WTC11 (cell line): ENCODE results near the gene PLD1. TPM values are rescaled to one million over a fixed set of nuclear protein-coding genes. Genes with fewer than 3 reads are reported as not detected.

Source experiments
- ATAC-seq: fragments of 200-7000 bp; cut with Tn5 transposase; 2 replicates; pipeline ENCODE4 v1.10.0; 2021; ENCODE audit warnings: mild to moderate bottlenecking, moderate library complexity
- CTCF ChIA-PET: fragments of 300-600 bp; sonication (Branson Sonifier 250); formaldehyde crosslinking; loops from one replicate; lab custom pipeline; 2021; ENCODE audit warnings: antibody characterized with exemption; lab: Charles Lee
- POLR2A ChIA-PET: fragments of 350-600 bp; sonication (Branson Sonifier 250); formaldehyde crosslinking; loops from one replicate; lab custom pipeline; 2021; ENCODE audit warnings: antibody characterized with exemption; lab: Charles Lee
- DNase-seq: peaks from one replicate; pipeline ENCODE4 v3.0.0; 2021; ENCODE audit warnings: low spot score
- H3K27ac Mint-ChIP-seq: 2 replicates; pipeline ENCODE4 v1.8.0; 2021; ENCODE audit warnings: mixed read lengths
- H3K27me3 Mint-ChIP-seq: 2 replicates; pipeline ENCODE4 v1.8.0; 2021; ENCODE audit warnings: low read depth, mild to moderate bottlenecking, moderate library complexity, mixed read lengths
- H3K36me3 Mint-ChIP-seq: 2 replicates; pipeline ENCODE4 v1.8.0; 2021; ENCODE audit warnings: mixed read lengths
- H3K4me1 Mint-ChIP-seq: 2 replicates; pipeline ENCODE4 v1.8.0; 2022; ENCODE audit warnings: mixed read lengths
- H3K4me3 Mint-ChIP-seq: 2 replicates; pipeline ENCODE4 v1.8.0; 2021; ENCODE audit warnings: mild to moderate bottlenecking, moderate library complexity, mixed read lengths
- H3K9me3 Mint-ChIP-seq: 2 replicates; pipeline ENCODE4 v1.8.0; 2021; ENCODE audit warnings: mixed read lengths
- ELF4 ChIP-seq: sonication (generic); formaldehyde crosslinking; IDR thresholded peaks from 2 replicates; pipeline ENCODE4 v1.8.1; 2022; ENCODE audit warnings: low read depth, mild to moderate bottlenecking, moderate library complexity, missing genetic modification reagents
- FOXK1 ChIP-seq: sonication (generic); formaldehyde crosslinking; IDR thresholded peaks from 2 replicates; pipeline ENCODE4 v1.8.0; 2022; ENCODE audit warnings: mild to moderate bottlenecking, moderate library complexity, missing genetic modification reagents
- HMGA2 ChIP-seq: fragments of 250-450 bp; sonication (Bioruptor Pico); IDR thresholded peaks from 2 replicates; pipeline ENCODE4 v1.4.0; 2021; ENCODE audit warnings: mild to moderate bottlenecking, moderate library complexity
- IRF2 ChIP-seq: sonication (generic); formaldehyde crosslinking; IDR thresholded peaks from 2 replicates; pipeline ENCODE4 v1.8.0; 2022; ENCODE audit warnings: low read depth, missing genetic modification reagents, borderline replicate concordance
- JUN ChIP-seq: sonication (generic); formaldehyde crosslinking; IDR thresholded peaks from 2 replicates; pipeline ENCODE4 v1.8.0; 2023; ENCODE audit warnings: mild to moderate bottlenecking, missing genetic modification reagents
- MYBL2 ChIP-seq: sonication (generic); formaldehyde crosslinking; IDR thresholded peaks from 2 replicates; pipeline ENCODE4 v1.8.1; 2023; ENCODE audit warnings: mild to moderate bottlenecking, moderate library complexity, missing genetic modification reagents
- NR2C2 ChIP-seq: sonication (generic); formaldehyde crosslinking; IDR thresholded peaks from 2 replicates; pipeline ENCODE4 v1.8.0; 2022; ENCODE audit warnings: mild to moderate bottlenecking, missing genetic modification reagents
- NR3C1 ChIP-seq: sonication (generic); formaldehyde crosslinking; conservative IDR thresholded peaks from 2 replicates; pipeline ENCODE4 v1.8.1; 2023; ENCODE audit warnings: low read depth, mild to moderate bottlenecking, missing genetic modification reagents
- OVOL2 ChIP-seq: fragments of 250-450 bp; sonication (Bioruptor Pico); IDR thresholded peaks from 2 replicates; pipeline ENCODE4 v1.9.0; 2021; ENCODE audit warnings: mild to moderate bottlenecking, borderline replicate concordance
- RORB ChIP-seq: fragments of 250-450 bp; sonication (Bioruptor Pico); IDR thresholded peaks from 2 replicates; pipeline ENCODE4 v1.9.0; 2021; ENCODE audit warnings: mild to moderate bottlenecking
- SOX15 ChIP-seq: fragments of 250-450 bp; sonication (Bioruptor Pico); IDR thresholded peaks from 2 replicates; pipeline ENCODE4 v1.9.0; 2021; ENCODE audit warnings: mild to moderate bottlenecking
- TP53 ChIP-seq: sonication (generic); formaldehyde crosslinking; IDR thresholded peaks from 2 replicates; pipeline ENCODE4 v1.8.1; 2023; ENCODE audit warnings: mild to moderate bottlenecking, missing genetic modification reagents
- ZBTB21 ChIP-seq: sonication (generic); formaldehyde crosslinking; IDR thresholded peaks from 2 replicates; pipeline ENCODE4 v1.8.1; 2023; ENCODE audit warnings: mild to moderate bottlenecking, missing genetic modification reagents, borderline replicate concordance
- ZNF232 ChIP-seq: sonication (generic); formaldehyde crosslinking; IDR thresholded peaks from 2 replicates; pipeline ENCODE4 v1.8.0; 2022; ENCODE audit warnings: mild to moderate bottlenecking, missing genetic modification reagents
- ZNF423 ChIP-seq: fragments of 250-450 bp; sonication (Bioruptor Pico); IDR thresholded peaks from 2 replicates; pipeline ENCODE4 v2.1.2; 2022; ENCODE audit warnings: mild to moderate bottlenecking, moderate library complexity
- ZNF671 ChIP-seq: fragments of 250-450 bp; sonication (Bioruptor Pico); IDR thresholded peaks from 2 replicates; pipeline ENCODE4 v1.8.0; 2021; ENCODE audit warnings: mild to moderate bottlenecking
- total RNA-seq: library from RNA; stranded (reverse); gene quantifications from 3 replicates; pipeline ENCODE4 v1.2.3, GENCODE V29; 2021
- TF ChIP-seq, protein P1 (sequence below): sonication (generic); formaldehyde crosslinking; conservative IDR thresholded peaks from 2 replicates; pipeline ENCODE4 v1.8.1; 2023; ENCODE audit warnings: mild to moderate bottlenecking, low read depth, missing genetic modification reagents, moderate library complexity
- TF ChIP-seq, protein P2 (sequence below): sonication (generic); formaldehyde crosslinking; IDR thresholded peaks from 2 replicates; pipeline ENCODE4 v1.8.1; 2023; ENCODE audit warnings: mild to moderate bottlenecking, missing genetic modification reagents, moderate library complexity
- TF ChIP-seq, protein P3 (sequence below): fragments of 250-450 bp; sonication (Bioruptor Pico); conservative IDR thresholded peaks from 2 replicates; pipeline ENCODE4 v1.9.0; 2021; ENCODE audit warnings: mild to moderate bottlenecking
- TF ChIP-seq, protein P4 (sequence below): fragments of 250-450 bp; sonication (Bioruptor Pico); IDR thresholded peaks from 2 replicates; pipeline ENCODE4 v1.9.0; 2021; ENCODE audit warnings: mild to moderate bottlenecking
- TF ChIP-seq, protein P5 (sequence below): sonication (generic); formaldehyde crosslinking; IDR thresholded peaks from 2 replicates; pipeline ENCODE4 v1.8.1; 2023; ENCODE audit warnings: mild to moderate bottlenecking, missing genetic modification reagents
- TF ChIP-seq, protein P6 (sequence below): fragments of 250-450 bp; sonication (Bioruptor Pico); IDR thresholded peaks from 2 replicates; pipeline ENCODE4 v1.8.0; 2021; ENCODE audit warnings: mild to moderate bottlenecking
- TF ChIP-seq, protein P7 (sequence below): fragments of 250-450 bp; sonication (Bioruptor Pico); IDR thresholded peaks from 2 replicates; pipeline ENCODE4 v1.9.0; 2021; ENCODE audit warnings: mild to moderate bottlenecking

Gene PLD1
- total RNA-seq, 1 experiment from 2014 or later = 4.0 TPM

DNA sequence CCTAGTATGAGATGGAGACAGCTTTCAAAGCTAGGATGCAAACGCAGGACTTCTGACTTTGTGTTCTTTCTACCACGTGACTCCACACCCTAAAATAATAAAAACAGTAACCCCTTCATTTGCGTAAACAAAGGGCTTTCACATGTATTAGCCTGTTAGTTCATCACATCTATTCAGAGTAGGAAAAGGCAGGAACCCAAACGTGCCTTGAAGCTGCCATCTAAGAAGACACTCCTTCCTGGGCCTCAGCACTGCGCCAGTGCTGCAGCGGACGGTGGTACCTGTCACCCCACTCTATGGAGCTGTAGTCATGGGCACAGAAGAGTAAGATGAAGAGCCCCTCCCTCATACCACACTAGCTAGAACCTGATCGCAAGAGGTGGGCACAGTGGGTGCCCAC is 34.3 kb downstream of the PLD1 start:
- CTCF ChIA-PET = interaction anchor here (0.5 to 2.5 kb wide), 4 partner anchors 11 to 814 kb away, joined by 3 to 12 read pairs (median 3); no protein-coding TSS in a partner anchor
- Mint-ChIP-seq H3K36me3 (no peaks in the 10 kb centered on the region), H3K4me3 (no peak overlapping the region), H3K27me3 (no peaks in the 10 kb centered on the region), H3K27ac (no peak overlapping the region), H3K4me1 (peaks cover 21% of the 10 kb centered on the region), H3K9me3 (no peaks in the 10 kb centered on the region)
- POLR2A ChIA-PET = interaction anchor here (0.6 kb wide), 1 partner anchor 131 kb away, joined by 9 read pairs; no protein-coding TSS in a partner anchor
- ATAC-seq = no peak
- no peak for DNase-seq
- TF ChIP-seq TP53 (CRISPR knock-in tag) = no peak
- no peak for TF ChIP-seq OVOL2 (CRISPR knock-in tag)
- TF ChIP-seq, protein P1, sequence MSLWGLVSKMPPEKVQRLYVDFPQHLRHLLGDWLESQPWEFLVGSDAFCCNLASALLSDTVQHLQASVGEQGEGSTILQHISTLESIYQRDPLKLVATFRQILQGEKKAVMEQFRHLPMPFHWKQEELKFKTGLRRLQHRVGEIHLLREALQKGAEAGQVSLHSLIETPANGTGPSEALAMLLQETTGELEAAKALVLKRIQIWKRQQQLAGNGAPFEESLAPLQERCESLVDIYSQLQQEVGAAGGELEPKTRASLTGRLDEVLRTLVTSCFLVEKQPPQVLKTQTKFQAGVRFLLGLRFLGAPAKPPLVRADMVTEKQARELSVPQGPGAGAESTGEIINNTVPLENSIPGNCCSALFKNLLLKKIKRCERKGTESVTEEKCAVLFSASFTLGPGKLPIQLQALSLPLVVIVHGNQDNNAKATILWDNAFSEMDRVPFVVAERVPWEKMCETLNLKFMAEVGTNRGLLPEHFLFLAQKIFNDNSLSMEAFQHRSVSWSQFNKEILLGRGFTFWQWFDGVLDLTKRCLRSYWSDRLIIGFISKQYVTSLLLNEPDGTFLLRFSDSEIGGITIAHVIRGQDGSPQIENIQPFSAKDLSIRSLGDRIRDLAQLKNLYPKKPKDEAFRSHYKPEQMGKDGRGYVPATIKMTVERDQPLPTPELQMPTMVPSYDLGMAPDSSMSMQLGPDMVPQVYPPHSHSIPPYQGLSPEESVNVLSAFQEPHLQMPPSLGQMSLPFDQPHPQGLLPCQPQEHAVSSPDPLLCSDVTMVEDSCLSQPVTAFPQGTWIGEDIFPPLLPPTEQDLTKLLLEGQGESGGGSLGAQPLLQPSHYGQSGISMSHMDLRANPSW (CRISPR knock-in tag) = no peak
- TF ChIP-seq IRF2 (CRISPR knock-in tag) = no peak
- TF ChIP-seq ZBTB21 = no peak
- TF ChIP-seq ELF4 (CRISPR knock-in tag) = no peak
- TF ChIP-seq, protein P2, sequence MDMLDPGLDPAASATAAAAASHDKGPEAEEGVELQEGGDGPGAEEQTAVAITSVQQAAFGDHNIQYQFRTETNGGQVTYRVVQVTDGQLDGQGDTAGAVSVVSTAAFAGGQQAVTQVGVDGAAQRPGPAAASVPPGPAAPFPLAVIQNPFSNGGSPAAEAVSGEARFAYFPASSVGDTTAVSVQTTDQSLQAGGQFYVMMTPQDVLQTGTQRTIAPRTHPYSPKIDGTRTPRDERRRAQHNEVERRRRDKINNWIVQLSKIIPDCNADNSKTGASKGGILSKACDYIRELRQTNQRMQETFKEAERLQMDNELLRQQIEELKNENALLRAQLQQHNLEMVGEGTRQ (CRISPR knock-in tag) = no peak
- TF ChIP-seq NR3C1 (CRISPR knock-in tag) = no peak
- no peak for TF ChIP-seq HMGA2
- no peak for TF ChIP-seq JUN (CRISPR knock-in tag)
- TF ChIP-seq MYBL2 (CRISPR knock-in tag) = no peak
- TF ChIP-seq, protein P3, sequence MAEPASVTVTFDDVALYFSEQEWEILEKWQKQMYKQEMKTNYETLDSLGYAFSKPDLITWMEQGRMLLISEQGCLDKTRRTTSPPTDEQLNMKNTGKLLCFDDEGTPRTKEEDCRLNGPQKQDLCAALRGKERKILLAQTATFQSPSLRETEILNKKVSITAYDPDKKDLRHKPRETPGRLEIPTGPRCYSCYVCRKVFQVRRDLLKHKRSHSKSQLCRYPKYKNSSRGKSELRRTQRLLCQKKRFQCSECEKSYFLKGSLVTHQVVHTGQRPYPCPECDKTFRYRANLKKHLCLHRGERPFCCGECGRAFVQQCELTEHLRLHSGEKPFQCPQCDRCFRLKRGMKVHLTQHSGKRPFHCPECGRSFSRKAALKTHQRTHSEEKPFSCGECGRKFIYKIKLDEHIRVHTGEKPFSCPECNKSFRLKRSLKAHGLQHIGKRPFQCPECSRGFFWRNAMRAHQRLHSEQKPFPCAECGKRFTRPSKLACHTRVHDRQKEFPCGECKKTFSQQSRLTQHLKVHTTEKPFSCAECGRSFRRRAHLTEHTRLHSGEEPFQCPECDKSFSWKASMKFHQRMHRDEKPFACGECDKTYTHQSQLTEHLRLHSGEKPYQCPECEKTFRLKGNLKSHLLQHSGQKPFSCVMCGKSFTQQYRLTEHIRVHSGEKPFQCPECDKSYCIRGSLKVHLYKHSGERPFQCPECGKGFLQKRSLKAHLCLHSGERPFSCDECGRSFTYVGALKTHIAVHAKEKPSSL (CRISPR knock-in tag) = no peak
- no peak for TF ChIP-seq SOX15
- no peak for TF ChIP-seq ZNF423

DNA sequence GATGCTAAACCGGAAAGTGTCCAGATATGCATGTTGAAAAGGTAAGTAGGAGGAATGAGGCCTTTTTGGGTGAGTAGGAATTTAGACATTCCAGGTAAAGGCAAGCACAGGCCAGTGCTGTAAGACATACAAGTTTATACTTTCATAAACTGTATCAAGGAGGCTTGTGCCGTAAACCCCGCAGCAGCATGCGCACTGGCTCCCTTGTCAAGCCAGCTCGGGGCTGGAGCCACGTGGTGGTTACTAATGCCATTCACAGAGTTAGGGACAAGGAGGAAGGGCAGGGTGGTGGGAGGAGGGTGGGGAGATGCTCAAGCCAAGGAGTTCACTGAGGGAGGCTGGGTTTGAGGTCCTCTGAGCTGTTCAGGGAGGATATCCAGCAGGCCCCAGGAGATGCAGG is 35.8 kb downstream of the PLD1 start:
- Mint-ChIP-seq H3K27me3 (no peaks in the 10 kb centered on the region), H3K36me3 (no peaks in the 10 kb centered on the region), H3K4me1 (peaks cover 23% of the 10 kb centered on the region), H3K27ac (no peak overlapping the region), H3K4me3 (no peak overlapping the region), H3K9me3 (no peaks in the 10 kb centered on the region)
- CTCF ChIA-PET = interaction anchor here (1.1 to 4.2 kb wide), 3 partner anchors 60 to 321 kb away, joined by 3 to 80 read pairs (median 3); no protein-coding TSS in a partner anchor
- POLR2A ChIA-PET = no interaction called here
- DNase-seq = no peak
- TF ChIP-seq, protein P4, sequence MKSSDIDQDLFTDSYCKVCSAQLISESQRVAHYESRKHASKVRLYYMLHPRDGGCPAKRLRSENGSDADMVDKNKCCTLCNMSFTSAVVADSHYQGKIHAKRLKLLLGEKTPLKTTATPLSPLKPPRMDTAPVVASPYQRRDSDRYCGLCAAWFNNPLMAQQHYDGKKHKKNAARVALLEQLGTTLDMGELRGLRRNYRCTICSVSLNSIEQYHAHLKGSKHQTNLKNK (CRISPR knock-in tag) = no peak
- TF ChIP-seq ZNF671 (CRISPR knock-in tag) = no peak
- TF ChIP-seq, protein P5, sequence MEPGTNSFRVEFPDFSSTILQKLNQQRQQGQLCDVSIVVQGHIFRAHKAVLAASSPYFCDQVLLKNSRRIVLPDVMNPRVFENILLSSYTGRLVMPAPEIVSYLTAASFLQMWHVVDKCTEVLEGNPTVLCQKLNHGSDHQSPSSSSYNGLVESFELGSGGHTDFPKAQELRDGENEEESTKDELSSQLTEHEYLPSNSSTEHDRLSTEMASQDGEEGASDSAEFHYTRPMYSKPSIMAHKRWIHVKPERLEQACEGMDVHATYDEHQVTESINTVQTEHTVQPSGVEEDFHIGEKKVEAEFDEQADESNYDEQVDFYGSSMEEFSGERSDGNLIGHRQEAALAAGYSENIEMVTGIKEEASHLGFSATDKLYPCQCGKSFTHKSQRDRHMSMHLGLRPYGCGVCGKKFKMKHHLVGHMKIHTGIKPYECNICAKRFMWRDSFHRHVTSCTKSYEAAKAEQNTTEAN (CRISPR knock-in tag) = no peak
- TF ChIP-seq SOX15 = no peak
- no peak for TF ChIP-seq ZNF232
- TF ChIP-seq NR2C2 = no peak
- no peak for TF ChIP-seq ZNF423
- TF ChIP-seq, protein P6, sequence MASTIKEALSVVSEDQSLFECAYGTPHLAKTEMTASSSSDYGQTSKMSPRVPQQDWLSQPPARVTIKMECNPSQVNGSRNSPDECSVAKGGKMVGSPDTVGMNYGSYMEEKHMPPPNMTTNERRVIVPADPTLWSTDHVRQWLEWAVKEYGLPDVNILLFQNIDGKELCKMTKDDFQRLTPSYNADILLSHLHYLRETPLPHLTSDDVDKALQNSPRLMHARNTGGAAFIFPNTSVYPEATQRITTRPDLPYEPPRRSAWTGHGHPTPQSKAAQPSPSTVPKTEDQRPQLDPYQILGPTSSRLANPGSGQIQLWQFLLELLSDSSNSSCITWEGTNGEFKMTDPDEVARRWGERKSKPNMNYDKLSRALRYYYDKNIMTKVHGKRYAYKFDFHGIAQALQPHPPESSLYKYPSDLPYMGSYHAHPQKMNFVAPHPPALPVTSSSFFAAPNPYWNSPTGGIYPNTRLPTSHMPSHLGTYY (CRISPR knock-in tag) = no peak
- TF ChIP-seq RORB (CRISPR knock-in tag) = no peak
- no peak for TF ChIP-seq FOXK1 (CRISPR knock-in tag)
- TF ChIP-seq, protein P2 (CRISPR knock-in tag) = no peak
- TF ChIP-seq, protein P7, sequence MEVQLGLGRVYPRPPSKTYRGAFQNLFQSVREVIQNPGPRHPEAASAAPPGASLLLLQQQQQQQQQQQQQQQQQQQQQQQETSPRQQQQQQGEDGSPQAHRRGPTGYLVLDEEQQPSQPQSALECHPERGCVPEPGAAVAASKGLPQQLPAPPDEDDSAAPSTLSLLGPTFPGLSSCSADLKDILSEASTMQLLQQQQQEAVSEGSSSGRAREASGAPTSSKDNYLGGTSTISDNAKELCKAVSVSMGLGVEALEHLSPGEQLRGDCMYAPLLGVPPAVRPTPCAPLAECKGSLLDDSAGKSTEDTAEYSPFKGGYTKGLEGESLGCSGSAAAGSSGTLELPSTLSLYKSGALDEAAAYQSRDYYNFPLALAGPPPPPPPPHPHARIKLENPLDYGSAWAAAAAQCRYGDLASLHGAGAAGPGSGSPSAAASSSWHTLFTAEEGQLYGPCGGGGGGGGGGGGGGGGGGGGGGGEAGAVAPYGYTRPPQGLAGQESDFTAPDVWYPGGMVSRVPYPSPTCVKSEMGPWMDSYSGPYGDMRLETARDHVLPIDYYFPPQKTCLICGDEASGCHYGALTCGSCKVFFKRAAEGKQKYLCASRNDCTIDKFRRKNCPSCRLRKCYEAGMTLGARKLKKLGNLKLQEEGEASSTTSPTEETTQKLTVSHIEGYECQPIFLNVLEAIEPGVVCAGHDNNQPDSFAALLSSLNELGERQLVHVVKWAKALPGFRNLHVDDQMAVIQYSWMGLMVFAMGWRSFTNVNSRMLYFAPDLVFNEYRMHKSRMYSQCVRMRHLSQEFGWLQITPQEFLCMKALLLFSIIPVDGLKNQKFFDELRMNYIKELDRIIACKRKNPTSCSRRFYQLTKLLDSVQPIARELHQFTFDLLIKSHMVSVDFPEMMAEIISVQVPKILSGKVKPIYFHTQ = no peak
- ATAC-seq = no peak
